GM06990 (cell line): ENCODE results near the gene CHST11.
"Not testable (repeated sequence)": the region's sequence is repeated elsewhere in the genome, so short reads cannot be mapped to it uniquely, and the experiment has no call there.

Source experiments
- DNase-seq: peaks from one replicate; pipeline ENCODE4 v3.0.0-alpha.2; 2011; ENCODE audit not compliant: insufficient read length; ENCODE audit errors: extremely low read depth
- H3K27me3 ChIP-seq: replicated peaks from 2 replicates; pipeline ENCODE4 v1.6.0; 2011; ENCODE audit warnings: low read length; ENCODE audit not compliant: control insufficient read depth, insufficient read depth
- H3K36me3 ChIP-seq: 2 replicates; pipeline ENCODE4 v1.5.1; 2011; ENCODE audit warnings: low read length; ENCODE audit not compliant: control insufficient read depth, insufficient read depth
- H3K4me3 ChIP-seq: replicated peaks from 2 replicates; pipeline ENCODE4 v1.5.1; 2011; ENCODE audit warnings: low read depth, mild to moderate bottlenecking, control low read depth, low read length
- TF ChIP-seq, protein P1 (sequence below): IDR thresholded peaks from 2 replicates; pipeline ENCODE4 v1.5.1; 2011; ENCODE audit warnings: low read length, control low read depth, mild to moderate bottlenecking, inconsistent platforms; ENCODE audit not compliant: insufficient read depth, poor library complexity, severe bottlenecking

CHST11 gene

DNA sequence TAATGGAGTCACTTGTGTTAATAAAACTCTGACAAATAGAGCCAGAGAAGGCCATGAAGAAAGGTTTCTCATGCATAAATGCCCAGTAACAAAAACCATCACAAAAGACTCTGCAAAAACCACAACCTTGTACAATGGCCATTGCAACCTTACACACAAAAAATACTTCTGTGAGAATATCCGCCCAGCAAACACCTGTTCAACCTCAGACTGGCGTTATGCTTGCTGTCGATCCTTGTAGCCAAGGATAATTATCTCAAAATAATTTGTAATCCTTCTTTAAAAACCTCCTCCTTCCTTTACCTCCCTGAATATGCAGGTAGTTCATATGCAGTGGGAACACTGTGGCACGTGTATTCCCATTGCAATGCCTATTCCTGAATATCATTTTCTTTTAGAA, 344.3 kb downstream of the CHST11 start:
- no peaks in the 10 kb centered on the region for H3K27me3 ChIP-seq
- no peaks in the 10 kb centered on the region for H3K36me3 ChIP-seq
- TF ChIP-seq, protein P1, sequence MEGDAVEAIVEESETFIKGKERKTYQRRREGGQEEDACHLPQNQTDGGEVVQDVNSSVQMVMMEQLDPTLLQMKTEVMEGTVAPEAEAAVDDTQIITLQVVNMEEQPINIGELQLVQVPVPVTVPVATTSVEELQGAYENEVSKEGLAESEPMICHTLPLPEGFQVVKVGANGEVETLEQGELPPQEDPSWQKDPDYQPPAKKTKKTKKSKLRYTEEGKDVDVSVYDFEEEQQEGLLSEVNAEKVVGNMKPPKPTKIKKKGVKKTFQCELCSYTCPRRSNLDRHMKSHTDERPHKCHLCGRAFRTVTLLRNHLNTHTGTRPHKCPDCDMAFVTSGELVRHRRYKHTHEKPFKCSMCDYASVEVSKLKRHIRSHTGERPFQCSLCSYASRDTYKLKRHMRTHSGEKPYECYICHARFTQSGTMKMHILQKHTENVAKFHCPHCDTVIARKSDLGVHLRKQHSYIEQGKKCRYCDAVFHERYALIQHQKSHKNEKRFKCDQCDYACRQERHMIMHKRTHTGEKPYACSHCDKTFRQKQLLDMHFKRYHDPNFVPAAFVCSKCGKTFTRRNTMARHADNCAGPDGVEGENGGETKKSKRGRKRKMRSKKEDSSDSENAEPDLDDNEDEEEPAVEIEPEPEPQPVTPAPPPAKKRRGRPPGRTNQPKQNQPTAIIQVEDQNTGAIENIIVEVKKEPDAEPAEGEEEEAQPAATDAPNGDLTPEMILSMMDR, result no peak
- no peak for DNase-seq
- no peak overlapping the region for H3K4me3 ChIP-seq

DNA sequence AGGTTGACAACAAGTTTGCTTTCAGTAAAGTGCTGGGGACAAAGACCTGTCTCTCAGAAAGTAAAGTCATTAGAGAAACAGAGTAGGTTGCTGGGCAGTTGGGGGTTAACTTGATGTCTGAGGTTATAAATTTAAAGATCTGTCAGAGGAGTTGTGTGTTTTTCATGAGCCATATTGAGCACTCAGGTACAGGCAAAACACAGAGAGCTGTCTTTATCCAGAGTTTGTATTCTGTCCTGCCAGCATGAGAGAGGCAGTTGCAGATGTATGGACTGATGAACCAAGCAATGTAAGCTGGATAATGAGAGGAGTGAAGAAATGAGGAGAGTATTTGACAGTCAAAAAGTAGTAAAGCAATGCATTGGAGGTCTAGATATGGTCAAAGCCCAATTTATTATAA, 344.7 kb downstream of the CHST11 start:
- TF ChIP-seq, protein P1, result no peak
- DNase-seq, result no peak
- no peak overlapping the region for H3K4me3 ChIP-seq
- H3K27me3 ChIP-seq, result no peaks in the 10 kb centered on the region
- H3K36me3 ChIP-seq, result no peaks in the 10 kb centered on the region

DNA sequence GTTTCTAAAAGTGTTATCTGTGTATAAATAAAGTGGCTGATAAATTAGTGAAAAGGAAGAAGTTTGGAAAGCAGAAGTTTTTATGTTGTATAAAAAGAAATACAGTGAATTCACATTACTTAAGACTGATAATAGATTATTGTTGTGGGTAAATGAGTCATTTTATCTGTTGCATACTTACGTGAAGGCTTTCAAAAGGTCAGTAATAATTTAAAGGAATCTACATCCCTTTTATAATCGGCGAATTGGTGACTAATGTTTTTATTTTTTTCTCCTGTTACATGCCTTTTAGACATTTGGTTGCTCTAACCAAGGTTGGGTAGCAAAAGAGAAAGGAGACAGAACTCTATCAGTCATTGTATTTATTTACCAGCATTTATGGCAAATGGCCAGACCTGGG, 345.5 kb downstream of the CHST11 start:
- no peak for DNase-seq
- Histone ChIP-seq H3K36me3 (no peaks in the 10 kb centered on the region), H3K27me3 (no peaks in the 10 kb centered on the region), H3K4me3 (no peak overlapping the region)
- TF ChIP-seq, protein P1, result no peak

DNA sequence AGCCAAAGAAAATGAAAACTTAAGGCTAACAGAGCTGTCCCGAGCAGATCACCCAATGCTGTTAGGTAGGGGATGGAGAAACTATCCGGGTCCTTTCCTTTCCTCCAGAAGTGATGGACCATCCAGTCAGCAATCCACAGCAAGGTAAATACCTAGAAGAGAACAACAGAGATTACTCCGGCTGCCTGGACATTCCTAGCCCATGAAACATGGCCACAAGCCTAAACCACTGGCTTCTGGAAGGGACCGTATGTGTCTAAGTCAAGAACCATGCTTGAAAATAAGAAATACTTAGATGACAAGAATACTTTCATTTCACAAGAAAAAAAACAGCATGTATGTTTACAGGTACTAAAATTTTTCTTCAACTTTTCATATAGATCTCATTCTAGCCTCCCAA, 348.4 kb downstream of the CHST11 start:
- Histone ChIP-seq H3K4me3 (no peak overlapping the region), H3K36me3 (no peaks in the 10 kb centered on the region), H3K27me3 (no peaks in the 10 kb centered on the region)
- no peak for DNase-seq
- TF ChIP-seq, protein P1, result no peak

DNA sequence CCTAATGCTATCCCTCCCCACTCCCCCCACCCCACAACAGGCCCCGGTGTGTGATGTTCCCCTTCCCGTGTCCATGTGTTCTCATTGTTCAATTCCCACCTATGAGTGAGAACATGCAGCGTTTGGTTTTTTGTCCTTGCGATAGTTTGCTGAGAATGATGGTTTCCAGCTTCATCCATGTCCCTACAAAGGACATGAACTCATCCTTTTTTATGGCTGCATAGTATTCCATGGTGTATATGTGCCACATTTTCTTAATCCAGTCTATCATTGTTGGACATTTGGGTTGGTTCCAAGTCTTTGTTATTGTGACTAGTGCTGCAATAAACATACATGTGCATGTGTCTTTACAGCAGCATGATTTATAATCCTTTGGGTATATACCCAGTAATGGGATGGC, 349.4 kb downstream of the CHST11 start:
- not testable (repeated sequence) for H3K4me3 ChIP-seq, H3K36me3 ChIP-seq, H3K27me3 ChIP-seq, DNase-seq

DNA sequence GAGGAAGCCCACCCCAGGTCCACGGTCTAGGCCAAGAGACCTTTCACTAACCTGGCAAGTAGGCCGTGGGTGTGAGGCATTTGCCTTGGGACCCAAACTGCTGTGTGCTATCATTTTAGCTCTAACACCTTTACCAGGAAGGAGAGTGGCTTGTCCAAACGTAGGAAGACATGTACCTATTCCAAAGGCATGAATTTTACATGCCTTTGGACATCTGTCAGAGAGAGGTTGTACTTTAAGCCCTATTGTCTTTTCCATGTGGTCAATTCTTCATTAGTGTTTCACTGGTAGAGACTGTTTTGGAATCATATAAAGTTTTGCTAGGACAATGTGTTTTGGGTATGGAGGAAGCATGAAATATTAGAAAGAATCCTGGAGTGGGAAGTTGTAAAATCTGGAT, 352.5 kb downstream of the CHST11 start:
- no peaks in the 10 kb centered on the region for H3K27me3 ChIP-seq
- no peak overlapping the region for H3K4me3 ChIP-seq
- DNase-seq, result no peak
- H3K36me3 ChIP-seq, result no peaks in the 10 kb centered on the region
- TF ChIP-seq, protein P1, result no peak
